H7 (cell line): ENCODE data around the gene OSBP2. TPM values are rescaled to one million over a fixed set of nuclear protein-coding genes. Genes with fewer than 3 reads are reported as not detected.

Source experiments
- DNase-seq: peaks from one replicate; pipeline ENCODE4 v3.0.0; 2012
- H3K27me3 ChIP-seq: 2 replicates; pipeline ENCODE4 v1.6.0; 2011; ENCODE audit warnings: mild to moderate bottlenecking, low read length; ENCODE audit not compliant: control insufficient read depth, insufficient read depth
- H3K36me3 ChIP-seq: replicated peaks from 2 replicates; pipeline ENCODE4 v1.5.1; 2011; ENCODE audit warnings: low read length; ENCODE audit not compliant: control insufficient read depth, insufficient read depth
- H3K4me3 ChIP-seq: 2 replicates; pipeline ENCODE4 v1.5.1; 2011; ENCODE audit warnings: low read depth, mild to moderate bottlenecking, control low read depth, low read length, moderate library complexity; ENCODE audit not compliant: insufficient read depth
- total RNA-seq: library from RNA; depleted of rRNA; stranded (reverse); fragments of >200 nt; shearing (Covaris generic); gene quantifications from 2 replicates; pipeline ENCODE4 v1.2.3, GENCODE V29; 2014; rRNA removed

OSBP2 gene
- total RNA-seq, 1 experiment from 2014 or later: 4.7 TPM

- Histone ChIP-seq H3K36me3 (peaks cover 27% of the 10 kb centered on the region), H3K27me3 (no peaks in the 10 kb centered on the region), H3K4me3 (no peak overlapping the region)
- DNase-seq: no peak
Observed at GRCh38 chr22:30953206-30953605, 258.5 kb downstream of the OSBP2 start.

GRCh38 chr22:30955153-30955552 lies 260.5 kb downstream of the OSBP2 start:
- Histone ChIP-seq H3K27me3 (no peaks in the 10 kb centered on the region), H3K4me3 (no peak overlapping the region), H3K36me3 (peaks cover 14% of the 10 kb centered on the region)
- no peak for DNase-seq

Other genes starting within 250 kb of the OSBP2 start
- gene SEC14L3, start 222.9 kb upstream of the OSBP2 start, total RNA-seq: not detected in 2 replicates
- not detected in 2 replicates for gene SEC14L4, start 189.2 kb upstream of the OSBP2 start, total RNA-seq
- 0.17 and 0.55 TPM in 2 replicates for gene SEC14L6, start 148.1 kb upstream of the OSBP2 start, total RNA-seq
- gene GAL3ST1, start 120.2 kb upstream of the OSBP2 start, total RNA-seq: 8.4 and 11.9 TPM in 2 replicates
- gene PES1, start 103.0 kb upstream of the OSBP2 start, total RNA-seq: 86.2 and 111 TPM in 2 replicates
- 35.6 and 40.3 TPM in 2 replicates for gene TCN2, start 87.7 kb upstream of the OSBP2 start, total RNA-seq
- 5.1 and 6.5 TPM in 2 replicates for gene SLC35E4, start 59.1 kb upstream of the OSBP2 start, total RNA-seq
- gene DUSP18, start 27.0 kb upstream of the OSBP2 start, total RNA-seq: 1.8 and 2.6 TPM in 2 replicates